ENCODE results near the gene ZNF672.

- TF ChIP-seq EZH2 (IDR thresholded peaks at IDR 0.05) (no peak), POLR2AphosphoS5 (IDR thresholded peaks at IDR 0.05; ENCODE audit: borderline replicate concordance, low read depth, low read length) (no peak), FOXP2 (optimal IDR thresholded peaks at IDR 0.05; ENCODE audit: control extremely low read depth, extremely low read length, insufficient read depth) (no peak)
These were observed 27.9 kb upstream of the ZNF672 start for GRCh38 chr1:248810000-248810726.

Measured in SK-N-MC (cell line).